ENCODE results near the gene SELENOK.

Gene SELENOK

GRCh38 chr3:53846851-53847155 lies 44.9 kb downstream of the SELENOK start:
- peaks cover 8% of the 10 kb centered on the region for H3K27me3 ChIP-seq (ENCODE audit: insufficient read depth, insufficient read length)
- no peak for TF ChIP-seq ZNF274 (IDR thresholded peaks at IDR 0.05; ENCODE audit: low read depth, low read length)
- TF ChIP-seq YY1 (IDR thresholded peaks at IDR 0.05; ENCODE audit: insufficient read depth, insufficient read length), result no peak
- TF ChIP-seq SUZ12 (IDR thresholded peaks at IDR 0.05; ENCODE audit: extremely low read depth, insufficient read depth, insufficient read length), result no peak
- peak overlapping the region; percentile 71 for H3K4me3 ChIP-seq (ENCODE audit: insufficient read length, low read depth)
- no peaks in the 10 kb centered on the region for H3K9me3 ChIP-seq (ENCODE audit: insufficient read depth, low read length)
- peaks cover 26% of the 10 kb centered on the region for H3K4me1 ChIP-seq (ENCODE audit: insufficient read depth, insufficient read length)
- H3K36me3 ChIP-seq (ENCODE audit: insufficient read depth, insufficient read length, low read length), result peaks cover 12% of the 10 kb centered on the region
- no peak for DNase-seq (ENCODE audit: low read depth, low spot score)
- peak overlapping the region; percentile 94 for H3K9ac ChIP-seq (ENCODE audit: insufficient read length, low read depth)

GRCh38 chr3:53846134-53846850 lies 45.4 kb downstream of the SELENOK start, which contains the start of the genes CHDH and IL17RB:
Gene CHDH, minus strand, starts transcription at chr3:53846419. Its CDS starts 22,411 bp downstream, at chr3:53824008.
Gene IL17RB, plus strand, starts transcription at chr3:53846568. Its CDS starts 21 bp downstream, at chr3:53846589.
- peaks cover 8% of the 10 kb centered on the region for H3K27me3 ChIP-seq (ENCODE audit: insufficient read depth, insufficient read length)
- DNase-seq (ENCODE audit: low read depth, low spot score), result no peak

GRCh38 chr3:53845881-53846133 lies 45.9 kb downstream of the SELENOK start:
- peak overlapping the region; percentile 94 for H3K9ac ChIP-seq (ENCODE audit: insufficient read length, low read depth)
- TF ChIP-seq SUZ12 (IDR thresholded peaks at IDR 0.05; ENCODE audit: extremely low read depth, insufficient read depth, insufficient read length) (no peak), YY1 (IDR thresholded peaks at IDR 0.05; ENCODE audit: insufficient read depth, insufficient read length) (no peak), ZNF274 (IDR thresholded peaks at IDR 0.05; ENCODE audit: low read depth, low read length) (no peak)
- peak overlapping the region; percentile 71 for H3K4me3 ChIP-seq (ENCODE audit: insufficient read length, low read depth)

More at GRCh38 chr3:53846134-53846850, 45.4 kb downstream of the SELENOK start, which contains the start of the genes CHDH and IL17RB:
- no peaks in the 10 kb centered on the region for H3K9me3 ChIP-seq (ENCODE audit: insufficient read depth, low read length)
- H3K4me1 ChIP-seq (ENCODE audit: insufficient read depth, insufficient read length), result peaks cover 26% of the 10 kb centered on the region
- peak within 1 kb of the TSS; percentile 71 for H3K4me3 ChIP-seq (ENCODE audit: insufficient read length, low read depth)
- peaks cover 12% of the 10 kb centered on the region for H3K36me3 ChIP-seq (ENCODE audit: insufficient read depth, insufficient read length, low read length)
- TF ChIP-seq YY1 (IDR thresholded peaks at IDR 0.05; ENCODE audit: insufficient read depth, insufficient read length) (no peak), ZNF274 (IDR thresholded peaks at IDR 0.05; ENCODE audit: low read depth, low read length) (no peak), SUZ12 (IDR thresholded peaks at IDR 0.05; ENCODE audit: extremely low read depth, insufficient read depth, insufficient read length) (no peak)
- H3K9ac ChIP-seq (ENCODE audit: insufficient read length, low read depth), result peak within 1 kb of the TSS; percentile 94

GRCh38 chr3:53845103-53845880 lies 46.4 kb downstream of the SELENOK start:
- TF ChIP-seq SUZ12 (IDR thresholded peaks at IDR 0.05; ENCODE audit: extremely low read depth, insufficient read depth, insufficient read length) (no peak), YY1 (IDR thresholded peaks at IDR 0.05; ENCODE audit: insufficient read depth, insufficient read length) (no peak), ZNF274 (IDR thresholded peaks at IDR 0.05; ENCODE audit: low read depth, low read length) (no peak)
- peak; percentile 66 for DNase-seq (ENCODE audit: low read depth, low spot score)
- peak overlapping the region; percentile 94 for H3K9ac ChIP-seq (ENCODE audit: insufficient read length, low read depth)
- peaks cover 16% of the 10 kb centered on the region for H3K36me3 ChIP-seq (ENCODE audit: insufficient read depth, insufficient read length, low read length)
- peaks cover 8% of the 10 kb centered on the region for H3K27me3 ChIP-seq (ENCODE audit: insufficient read depth, insufficient read length)
- H3K4me3 ChIP-seq (ENCODE audit: insufficient read length, low read depth), result peak overlapping the region; percentile 71
- H3K9me3 ChIP-seq (ENCODE audit: insufficient read depth, low read length), result no peaks in the 10 kb centered on the region
- H3K4me1 ChIP-seq (ENCODE audit: insufficient read depth, insufficient read length), result peaks cover 26% of the 10 kb centered on the region

More at GRCh38 chr3:53845881-53846133, 45.9 kb downstream of the SELENOK start:
- H3K27me3 ChIP-seq (ENCODE audit: insufficient read depth, insufficient read length), result peaks cover 8% of the 10 kb centered on the region
- peaks cover 12% of the 10 kb centered on the region for H3K36me3 ChIP-seq (ENCODE audit: insufficient read depth, insufficient read length, low read length)
- no peaks in the 10 kb centered on the region for H3K9me3 ChIP-seq (ENCODE audit: insufficient read depth, low read length)
- peaks cover 26% of the 10 kb centered on the region for H3K4me1 ChIP-seq (ENCODE audit: insufficient read depth, insufficient read length)
- no peak for DNase-seq (ENCODE audit: low read depth, low spot score)

- Histone ChIP-seq H3K9ac (ENCODE audit: insufficient read length, low read depth) (no peak overlapping the region), H3K4me3 (ENCODE audit: insufficient read length, low read depth) (peak overlapping the region; percentile 71), H3K4me1 (ENCODE audit: insufficient read depth, insufficient read length) (peaks cover 26% of the 10 kb centered on the region), H3K27me3 (ENCODE audit: insufficient read depth, insufficient read length) (peaks cover 8% of the 10 kb centered on the region), H3K9me3 (ENCODE audit: insufficient read depth, low read length) (no peaks in the 10 kb centered on the region), H3K36me3 (ENCODE audit: insufficient read depth, insufficient read length, low read length) (peaks cover 19% of the 10 kb centered on the region)
- no peak for DNase-seq (ENCODE audit: low read depth, low spot score)
- TF ChIP-seq ZNF274 (IDR thresholded peaks at IDR 0.05; ENCODE audit: low read depth, low read length), result no peak
- no peak for TF ChIP-seq SUZ12 (IDR thresholded peaks at IDR 0.05; ENCODE audit: extremely low read depth, insufficient read depth, insufficient read length)
- no peak for TF ChIP-seq YY1 (IDR thresholded peaks at IDR 0.05; ENCODE audit: insufficient read depth, insufficient read length)
Measured at GRCh38 chr3:53844262-53845102, 47.2 kb downstream of the SELENOK start.

- Histone ChIP-seq H3K9ac (ENCODE audit: insufficient read length, low read depth) (no peak overlapping the region), H3K4me1 (ENCODE audit: insufficient read depth, insufficient read length) (peaks cover 26% of the 10 kb centered on the region), H3K36me3 (ENCODE audit: insufficient read depth, insufficient read length, low read length) (peaks cover 22% of the 10 kb centered on the region), H3K4me3 (ENCODE audit: insufficient read length, low read depth) (no peak overlapping the region), H3K9me3 (ENCODE audit: insufficient read depth, low read length) (no peaks in the 10 kb centered on the region), H3K27me3 (ENCODE audit: insufficient read depth, insufficient read length) (peaks cover 8% of the 10 kb centered on the region)
- no peak for DNase-seq (ENCODE audit: low read depth, low spot score)
- no peak for TF ChIP-seq ZNF274 (IDR thresholded peaks at IDR 0.05; ENCODE audit: low read depth, low read length)
Measured at GRCh38 chr3:53843195-53844177, 48.2 kb downstream of the SELENOK start.
